ENCODE data around the gene BTN1A1.

The BTN1A1 gene

GRCh38 chr6:26478985-26479278 lies 21.2 kb upstream of the BTN1A1 start:
- TF ChIP-seq CTCF (IDR thresholded peaks at IDR 0.05; ENCODE audit: poor library complexity, severe bottlenecking) = no peak
- no peak for ATAC-seq (ENCODE audit: low read depth)
- H3K27me3 ChIP-seq (ENCODE audit: insufficient read depth, poor library complexity, severe bottlenecking) = no peaks in the 10 kb centered on the region
- no peak overlapping the region for H3K4me3 ChIP-seq (ENCODE audit: severe bottlenecking)
- no peak overlapping the region for H3K27ac ChIP-seq (ENCODE audit: poor library complexity, severe bottlenecking)
- DNase-seq (ENCODE audit: low spot score) = no peak
- peaks cover 13% of the 10 kb centered on the region for H3K4me1 ChIP-seq (ENCODE audit: insufficient read depth, poor library complexity, severe bottlenecking)
- H3K36me3 ChIP-seq (ENCODE audit: low read depth) = no peaks in the 10 kb centered on the region
- no peaks in the 10 kb centered on the region for H3K9me3 ChIP-seq (ENCODE audit: severe bottlenecking)

DNA sequence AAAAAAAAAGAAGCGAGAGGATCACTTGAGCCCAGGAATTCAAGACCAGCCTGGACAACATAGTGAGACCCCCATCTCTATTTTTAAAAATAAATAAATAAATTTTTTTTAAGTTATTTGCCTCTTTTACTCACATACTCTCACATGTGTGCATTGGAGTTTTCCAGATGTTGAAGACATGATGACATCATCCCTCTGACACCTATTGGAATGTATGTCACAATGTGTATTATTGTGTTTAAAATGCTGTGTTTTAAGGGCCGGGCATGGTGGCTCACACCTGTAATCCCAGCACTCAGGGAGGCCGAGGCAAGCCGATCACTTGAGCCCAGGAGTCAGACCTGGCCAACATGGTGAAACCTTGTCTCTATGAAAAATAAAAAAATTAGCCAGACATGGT lies 17.8 kb upstream of the BTN1A1 start:
- H3K27me3 ChIP-seq (ENCODE audit: insufficient read depth, poor library complexity, severe bottlenecking) = no peaks in the 10 kb centered on the region
- DNase-seq (ENCODE audit: low spot score) (no peak), ATAC-seq (ENCODE audit: low read depth) (no peak)
- no peak overlapping the region for H3K27ac ChIP-seq (ENCODE audit: poor library complexity, severe bottlenecking)
- no peaks in the 10 kb centered on the region for H3K36me3 ChIP-seq (ENCODE audit: low read depth)
- no peaks in the 10 kb centered on the region for H3K4me1 ChIP-seq (ENCODE audit: insufficient read depth, poor library complexity, severe bottlenecking)
- no peak for TF ChIP-seq CTCF (IDR thresholded peaks at IDR 0.05; ENCODE audit: poor library complexity, severe bottlenecking)
- no peaks in the 10 kb centered on the region for H3K9me3 ChIP-seq (ENCODE audit: severe bottlenecking)
- no peak overlapping the region for H3K4me3 ChIP-seq (ENCODE audit: severe bottlenecking)

- DNase-seq (ENCODE audit: low spot score) (no peak), ATAC-seq (ENCODE audit: low read depth) (no peak)
- TF ChIP-seq CTCF (IDR thresholded peaks at IDR 0.05; ENCODE audit: poor library complexity, severe bottlenecking) = no peak
- H3K4me1 ChIP-seq (ENCODE audit: insufficient read depth, poor library complexity, severe bottlenecking) = no peaks in the 10 kb centered on the region
- no peak overlapping the region for H3K27ac ChIP-seq (ENCODE audit: poor library complexity, severe bottlenecking)
- no peaks in the 10 kb centered on the region for H3K9me3 ChIP-seq (ENCODE audit: severe bottlenecking)
- no peaks in the 10 kb centered on the region for H3K36me3 ChIP-seq (ENCODE audit: low read depth)
- no peaks in the 10 kb centered on the region for H3K27me3 ChIP-seq (ENCODE audit: insufficient read depth, poor library complexity, severe bottlenecking)
- H3K4me3 ChIP-seq (ENCODE audit: severe bottlenecking) = no peak overlapping the region
Observed at GRCh38 chr6:26483727-26484126, 16.4 kb upstream of the BTN1A1 start.

DNA sequence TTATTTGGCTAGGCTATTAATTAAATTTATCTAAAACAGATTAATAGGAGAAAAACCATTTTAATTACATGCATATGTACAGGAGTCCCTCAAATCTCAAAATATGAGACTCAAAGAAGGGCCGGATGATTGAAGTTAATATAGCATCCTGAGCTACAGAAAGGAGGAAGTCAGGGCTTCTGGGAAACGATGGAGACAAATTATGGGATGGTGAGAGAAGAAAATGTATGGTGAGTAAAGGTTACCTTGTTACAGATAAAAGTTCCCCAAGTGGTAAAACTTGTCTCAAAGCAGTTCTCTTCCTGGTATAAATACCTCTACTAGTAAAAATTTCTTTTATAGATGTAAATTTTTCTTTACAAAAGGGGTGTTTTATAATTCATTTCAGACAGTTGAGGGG lies 15.9 kb upstream of the BTN1A1 start:
- no peaks in the 10 kb centered on the region for H3K36me3 ChIP-seq (ENCODE audit: low read depth)
- H3K4me1 ChIP-seq (ENCODE audit: insufficient read depth, poor library complexity, severe bottlenecking) = no peaks in the 10 kb centered on the region
- H3K9me3 ChIP-seq (ENCODE audit: severe bottlenecking) = no peaks in the 10 kb centered on the region
- H3K27me3 ChIP-seq (ENCODE audit: insufficient read depth, poor library complexity, severe bottlenecking) = no peaks in the 10 kb centered on the region
- ATAC-seq (ENCODE audit: low read depth) (no peak), DNase-seq (ENCODE audit: low spot score) (no peak)
- H3K4me3 ChIP-seq (ENCODE audit: severe bottlenecking) = no peak overlapping the region
- H3K27ac ChIP-seq (ENCODE audit: poor library complexity, severe bottlenecking) = no peak overlapping the region
- TF ChIP-seq CTCF (IDR thresholded peaks at IDR 0.05; ENCODE audit: poor library complexity, severe bottlenecking) = no peak

GRCh38 chr6:26485112-26485780 lies 14.9 kb upstream of the BTN1A1 start:
- ATAC-seq (ENCODE audit: low read depth) (no peak), DNase-seq (ENCODE audit: low spot score) (no peak)
- H3K27me3 ChIP-seq (ENCODE audit: insufficient read depth, poor library complexity, severe bottlenecking) = no peaks in the 10 kb centered on the region
- no peak for TF ChIP-seq CTCF (IDR thresholded peaks at IDR 0.05; ENCODE audit: poor library complexity, severe bottlenecking)
- no peaks in the 10 kb centered on the region for H3K4me1 ChIP-seq (ENCODE audit: insufficient read depth, poor library complexity, severe bottlenecking)
- no peaks in the 10 kb centered on the region for H3K9me3 ChIP-seq (ENCODE audit: severe bottlenecking)
- H3K36me3 ChIP-seq (ENCODE audit: low read depth) = no peaks in the 10 kb centered on the region
- no peak overlapping the region for H3K27ac ChIP-seq (ENCODE audit: poor library complexity, severe bottlenecking)
- H3K4me3 ChIP-seq (ENCODE audit: severe bottlenecking) = no peak overlapping the region
